ENCODE results near the gene NRAP.

NRAP gene

DNA sequence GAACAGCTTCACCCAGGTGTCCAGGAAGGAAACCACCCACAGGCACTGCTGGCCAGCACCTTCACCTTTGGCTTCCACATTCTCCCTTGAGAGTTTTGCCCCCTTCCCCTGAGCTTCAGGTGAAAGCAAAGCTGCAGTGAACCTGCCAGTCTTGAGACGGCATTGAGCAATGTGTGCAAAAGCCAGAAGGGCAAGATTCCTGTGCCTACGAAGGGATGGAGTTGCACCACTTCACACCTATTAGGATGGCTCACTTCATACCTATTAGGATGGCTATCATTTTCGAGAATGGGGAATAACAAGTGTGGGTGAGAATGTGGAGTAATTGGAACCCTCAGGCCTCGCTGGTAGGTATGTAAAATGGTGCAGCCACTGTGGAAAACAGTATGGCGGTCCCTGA, 103.8 kb downstream of the NRAP start:
- no peak for DNase-seq (ENCODE audit: low read depth in 2 of 2)

DNA sequence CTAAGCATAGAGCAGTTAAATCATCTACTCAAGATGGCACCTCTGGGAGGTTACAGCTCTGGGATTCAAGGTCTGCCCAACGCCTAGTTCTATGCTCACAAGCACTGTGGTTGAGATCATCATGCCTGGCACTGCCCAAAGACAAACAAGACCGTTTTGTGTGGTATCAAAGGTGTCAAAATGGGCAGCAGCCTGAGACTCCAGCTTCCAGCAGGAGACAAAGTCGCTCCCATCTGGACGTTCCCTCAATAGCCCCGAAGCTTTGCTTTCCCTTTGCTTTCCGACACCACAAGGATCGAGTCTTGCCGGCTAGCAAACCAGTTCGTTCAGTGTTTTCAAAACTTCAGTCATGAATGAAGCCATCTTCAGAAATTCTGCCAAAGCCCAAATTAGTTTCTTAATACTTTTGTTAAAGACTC, 105.9 kb downstream of the NRAP start:
- DNase-seq (ENCODE audit: low read depth in 2 of 2): no peak

DNA sequence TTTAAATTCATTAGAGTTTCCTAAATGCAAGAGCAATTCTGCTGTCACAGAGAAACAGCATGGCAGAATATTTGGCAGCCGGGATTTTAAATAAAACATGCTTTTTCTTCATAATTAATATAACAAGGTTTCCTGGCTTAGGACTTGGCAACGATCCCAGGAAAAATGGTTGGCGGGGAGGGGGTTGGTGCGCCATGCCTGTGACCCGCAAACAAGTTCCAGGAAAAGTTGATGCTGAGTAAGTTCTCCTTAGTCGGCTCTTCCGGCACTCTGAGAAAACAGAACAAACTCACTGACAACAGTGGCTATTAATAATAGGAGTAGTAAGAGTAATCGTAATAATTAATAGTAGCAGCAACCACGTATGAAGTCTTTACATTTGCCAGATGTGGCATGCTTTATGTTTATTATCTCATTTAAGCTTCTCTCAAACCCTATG, 106.4 kb downstream of the NRAP start:
- DNase-seq (ENCODE audit: low read depth in 2 of 2): no peak

DNA sequence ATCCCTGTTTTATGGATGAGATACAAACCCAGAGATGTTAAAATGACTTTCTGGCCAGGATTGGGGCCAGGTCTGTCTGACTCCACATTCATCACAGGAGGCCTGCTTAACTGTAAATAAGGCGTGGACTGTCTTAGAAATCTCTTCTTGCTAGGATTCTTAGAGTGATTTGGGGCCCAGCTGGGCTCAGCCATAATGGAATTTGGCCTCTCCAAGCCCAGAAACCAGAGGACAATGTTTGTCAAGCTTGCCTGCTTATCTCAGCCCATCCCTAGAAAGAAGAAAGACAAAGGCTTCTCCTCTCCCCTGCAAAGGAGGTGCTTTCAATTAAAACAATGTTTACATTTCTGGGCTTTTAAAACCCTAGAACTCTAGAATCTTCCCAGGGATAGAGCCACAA, 108.1 kb downstream of the NRAP start:
- DNase-seq (ENCODE audit: low read depth in 2 of 2): no peak

DNA sequence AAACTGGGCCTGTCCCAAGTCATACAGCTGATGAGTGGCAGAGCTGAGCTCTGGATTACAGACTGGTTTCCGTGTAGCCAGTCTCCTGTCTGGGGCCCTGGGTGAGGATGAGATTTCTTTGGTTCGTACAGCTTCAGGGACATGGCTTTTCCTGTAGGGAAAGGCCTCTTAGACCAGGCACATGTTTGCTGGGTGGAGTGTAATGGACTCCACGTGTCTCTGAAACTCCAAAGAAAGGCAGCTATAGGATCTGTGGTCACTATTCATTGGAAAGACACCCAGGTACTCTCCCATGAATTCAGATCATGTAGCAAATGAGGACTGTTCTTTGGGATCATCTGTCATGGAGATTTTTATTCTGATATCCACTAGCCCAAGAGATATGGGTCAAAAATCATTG, 108.6 kb downstream of the NRAP start:
- DNase-seq (ENCODE audit: low read depth in 2 of 2): no peak

DNA sequence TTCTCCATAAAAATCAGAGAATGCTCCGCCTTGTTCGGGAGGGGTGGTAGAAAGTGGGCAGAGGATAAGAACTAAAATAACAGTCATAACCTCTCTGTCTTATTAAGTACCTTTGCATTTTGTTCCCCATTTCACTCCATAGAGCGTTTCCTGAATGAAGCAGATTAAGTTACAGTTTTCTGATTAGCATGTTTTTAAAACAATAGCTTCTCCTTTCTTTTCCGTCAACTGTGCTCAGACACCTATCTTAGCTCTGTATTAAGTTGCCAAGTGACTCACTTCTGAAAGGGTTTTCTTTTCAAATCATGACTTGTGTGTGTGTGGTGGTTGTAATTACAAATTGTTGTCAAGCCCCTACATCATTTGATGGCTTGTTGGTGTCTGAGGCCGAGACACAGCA, 109.6 kb downstream of the NRAP start:
- DNase-seq (ENCODE audit: low read depth in 2 of 2): no peak

DNA sequence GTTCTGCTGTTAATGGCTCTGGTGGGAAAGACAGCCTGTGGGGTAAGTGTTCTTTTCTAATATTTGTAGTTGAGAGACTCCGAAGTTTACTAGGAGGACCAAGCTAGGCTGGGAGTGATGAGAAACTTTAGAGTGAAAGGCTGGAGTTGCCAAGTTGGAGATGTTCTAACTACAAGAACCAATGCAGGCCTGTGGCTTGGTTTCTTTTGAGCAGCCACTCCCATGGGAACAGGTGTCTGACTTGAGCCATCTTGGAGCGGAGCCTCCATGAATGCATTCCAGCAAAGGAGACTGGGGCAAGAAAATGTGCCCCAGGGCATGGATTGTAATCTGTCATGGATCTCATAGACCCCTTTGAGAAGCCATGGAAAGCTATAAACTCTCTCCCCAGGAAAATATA, 110.7 kb downstream of the NRAP start:
- no peak for DNase-seq (ENCODE audit: low read depth in 2 of 2)

DNA sequence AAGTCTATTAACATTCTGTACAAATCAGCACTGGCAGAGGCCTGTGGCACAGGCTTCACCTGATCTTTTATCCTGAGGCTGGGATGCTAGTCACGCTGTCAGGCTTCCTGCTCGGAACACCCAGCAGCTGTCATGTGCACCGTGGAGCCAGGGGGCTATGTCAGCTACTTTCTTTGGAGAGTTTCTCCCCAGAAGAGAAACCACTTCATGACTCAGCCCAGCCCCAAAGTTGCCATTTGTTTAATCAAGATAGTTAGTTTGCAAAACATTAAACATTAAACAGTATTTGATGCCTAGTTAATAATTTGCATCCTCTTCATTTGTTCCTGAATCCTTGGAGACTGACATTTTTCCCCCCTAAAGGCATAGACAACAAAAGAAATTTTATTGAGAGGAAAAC, 111.1 kb downstream of the NRAP start, which contains the start of gene HABP2:
TSS of gene HABP2 (plus strand) at position 353 of the 400 bp plus-strand sequence. CDS start 69 bp downstream, outside the sequence.
- DNase-seq (ENCODE audit: low read depth in 2 of 2): no peak

DNA sequence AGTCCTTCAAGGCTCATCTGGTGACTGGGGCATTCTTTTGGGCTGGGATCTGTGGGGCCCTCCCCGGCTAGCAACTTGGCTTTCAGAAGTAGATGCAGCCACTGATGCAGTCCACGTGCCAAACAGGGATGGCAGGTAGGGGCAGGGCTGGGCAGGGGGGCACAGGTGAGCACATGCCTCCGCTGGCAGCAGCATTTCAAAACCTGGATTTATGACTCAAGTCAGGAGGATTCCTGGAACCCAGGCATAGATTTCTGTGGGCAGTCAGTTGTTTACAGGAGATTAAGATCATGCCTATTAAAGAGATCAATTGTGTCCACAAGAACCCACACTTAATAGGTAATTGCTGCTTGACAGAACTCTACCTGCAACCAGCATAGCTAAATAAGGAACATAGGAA, 111.8 kb downstream of the NRAP start:
- no peak for DNase-seq (ENCODE audit: low read depth in 2 of 2)

DNA sequence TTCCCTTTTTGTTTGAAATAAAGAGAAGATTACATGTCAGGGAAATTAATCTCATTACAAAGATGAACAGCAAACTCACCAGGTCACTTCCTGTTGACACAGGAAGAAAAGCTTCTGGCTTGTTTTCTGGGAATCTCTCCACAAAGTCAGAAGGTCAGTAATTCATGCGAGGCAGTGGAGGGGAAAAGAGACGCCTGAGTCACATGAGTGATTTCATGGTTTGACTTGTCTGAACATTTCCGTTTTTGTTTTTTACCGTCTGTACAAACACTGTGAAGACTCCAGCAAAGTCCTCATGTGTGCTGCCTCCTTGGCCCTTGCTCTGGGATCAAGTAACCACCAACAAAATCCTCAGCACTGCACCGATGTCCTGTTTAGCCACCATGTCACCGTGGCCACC, 113.5 kb downstream of the NRAP start:
- DNase-seq (ENCODE audit: low read depth in 2 of 2): no peak

DNA sequence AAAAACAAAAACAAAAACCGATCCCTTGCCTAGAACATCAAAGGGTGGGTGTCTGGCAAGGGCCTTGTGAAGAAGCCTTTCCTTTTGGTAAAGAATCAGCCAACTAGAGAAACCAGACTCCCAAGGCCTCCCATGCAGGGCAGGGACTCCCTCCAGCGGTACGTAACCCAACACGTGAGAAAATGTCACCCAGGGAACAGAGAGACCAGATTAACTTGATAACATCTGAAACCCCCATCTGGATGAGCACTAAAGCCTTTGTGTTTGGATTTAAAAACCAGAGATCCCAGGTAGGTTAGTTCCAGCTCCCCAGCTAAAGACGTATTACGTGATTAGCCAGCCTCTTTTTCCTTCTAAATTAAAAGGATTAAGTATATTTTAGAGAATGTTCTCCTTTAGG, 114.0 kb downstream of the NRAP start:
- no peak for DNase-seq (ENCODE audit: low read depth in 2 of 2)

DNA sequence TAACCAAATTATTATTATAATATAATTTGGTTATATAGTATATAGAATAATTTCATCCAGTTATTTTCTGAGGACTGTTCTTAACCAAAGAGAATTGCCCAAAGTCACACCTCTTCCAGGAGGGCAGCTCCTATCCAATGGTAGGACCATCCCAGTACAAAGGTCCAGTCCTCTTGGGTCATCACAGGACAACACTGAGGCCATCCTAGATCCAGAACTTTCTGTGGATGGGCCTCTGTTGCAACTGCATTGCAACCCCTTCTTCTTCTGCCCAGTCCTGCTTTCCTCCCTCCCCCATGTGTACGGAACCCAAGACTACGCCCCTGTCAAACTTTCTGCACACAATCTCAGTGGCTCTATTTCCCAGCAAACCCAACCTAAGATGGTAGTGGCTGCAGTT, 116.4 kb downstream of the NRAP start:
- DNase-seq (ENCODE audit: low read depth in 2 of 2): no peak

DNA sequence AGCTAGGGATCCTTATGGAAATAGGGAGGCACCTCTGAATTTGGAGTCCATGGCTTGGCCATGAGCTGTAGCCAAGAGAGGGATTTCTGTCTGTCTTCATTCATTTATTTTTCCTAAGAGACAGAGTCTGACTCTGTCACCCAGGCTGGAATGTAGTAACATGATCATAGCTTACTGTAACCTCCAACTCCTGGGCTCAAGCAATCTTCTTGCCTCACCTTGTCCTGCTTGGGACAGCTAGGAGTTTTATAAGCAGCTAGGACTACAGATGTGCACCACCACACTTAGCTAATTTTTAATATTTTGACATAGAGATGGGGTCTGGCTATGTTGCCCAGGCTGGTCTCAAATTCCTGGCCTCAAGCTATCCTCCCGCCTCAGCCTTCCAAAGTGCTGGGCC, 119.4 kb downstream of the NRAP start:
- DNase-seq (ENCODE audit: low read depth in 2 of 2): no peak

DNA sequence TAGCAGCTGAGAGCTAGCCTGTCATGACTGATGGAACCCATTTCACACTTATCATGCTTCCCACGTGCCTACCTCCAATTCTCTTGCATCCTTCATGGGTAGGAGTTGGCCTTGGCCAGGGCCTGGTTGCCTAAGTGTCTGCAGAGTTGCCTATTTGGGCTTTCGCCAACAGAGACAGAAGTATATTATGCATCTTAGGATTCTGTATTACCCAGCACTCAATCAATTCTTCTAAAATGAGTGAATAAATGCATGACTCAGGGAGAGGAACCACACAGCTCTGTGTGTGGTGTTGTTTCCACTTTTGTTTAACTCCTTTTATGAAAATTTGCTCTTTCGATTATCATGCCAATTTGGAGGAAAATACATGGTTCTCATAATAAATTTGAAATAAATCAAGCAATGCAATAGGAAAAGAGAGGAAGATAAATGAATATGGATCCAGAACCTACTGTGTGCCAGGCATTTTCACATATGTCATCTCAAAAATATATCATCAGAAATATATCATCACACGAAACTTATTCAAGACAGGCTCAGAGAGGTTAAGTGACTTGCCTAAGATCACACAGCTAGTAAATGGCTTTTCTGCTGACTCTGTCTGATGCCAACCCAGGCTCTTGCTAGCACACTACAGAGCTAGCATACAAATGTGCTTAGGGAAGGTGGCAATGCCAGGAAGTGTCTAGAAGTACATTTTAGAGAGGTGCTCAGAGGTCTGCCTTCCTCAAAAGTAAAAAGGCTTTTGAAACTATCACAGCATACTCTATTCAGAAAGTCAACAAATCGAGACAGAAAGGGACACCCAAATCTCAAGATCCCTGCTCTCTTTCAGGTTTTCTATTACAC, 120.5 kb downstream of the NRAP start:
- DNase-seq (ENCODE audit: low read depth in 2 of 2): no peak

DNA sequence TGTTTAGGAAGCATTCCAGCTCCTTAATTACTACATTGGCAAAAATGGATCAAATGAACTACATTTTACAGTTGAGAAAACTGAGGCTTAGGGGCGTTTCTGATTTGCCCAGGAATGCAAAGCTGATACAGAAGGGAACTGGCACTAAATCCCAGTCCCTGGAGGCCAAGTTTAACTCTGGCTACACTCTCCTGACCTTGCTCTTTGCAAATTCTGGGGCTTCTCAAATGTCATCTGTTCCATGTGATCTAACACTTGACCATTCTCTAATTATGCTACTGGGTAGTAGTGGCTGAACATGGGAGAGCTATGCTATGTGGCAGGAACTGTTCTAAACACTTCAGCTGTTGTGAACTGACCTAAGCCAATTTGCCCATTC, 122.3 kb downstream of the NRAP start:
- no peak for DNase-seq (ENCODE audit: low read depth in 2 of 2)

DNA sequence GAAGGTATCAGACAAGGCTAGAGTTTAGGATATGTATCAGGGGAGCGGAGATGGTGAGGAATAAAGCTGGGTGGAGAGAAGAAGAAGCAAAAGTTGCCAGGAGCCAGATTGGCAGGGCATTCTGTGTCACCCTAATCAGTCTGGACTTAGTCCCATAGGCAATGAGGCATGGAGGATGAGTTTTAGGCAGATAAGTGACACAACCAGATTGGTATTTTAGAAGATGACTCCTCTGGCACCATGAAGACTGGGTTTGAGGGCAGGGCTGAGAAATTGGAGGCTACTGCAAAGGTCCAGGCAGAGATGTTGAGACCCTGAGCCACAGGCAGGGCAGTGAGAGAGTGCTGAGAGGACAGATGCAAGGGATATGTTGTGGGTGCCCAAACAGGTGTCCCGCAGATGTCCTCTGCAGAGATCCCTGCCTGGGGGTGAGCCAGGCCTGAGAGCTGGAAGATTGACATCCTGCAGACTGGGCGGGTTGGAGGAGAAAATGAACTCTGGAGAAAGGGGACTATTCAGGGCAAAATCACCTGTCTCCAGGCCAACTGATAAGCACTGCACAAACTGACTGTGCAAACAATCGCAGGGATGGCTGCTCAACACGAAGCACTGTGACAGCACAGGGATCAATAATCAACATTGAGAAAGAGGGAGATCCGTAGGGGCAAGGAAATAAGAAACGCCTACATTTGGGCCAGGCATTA, 122.8 kb downstream of the NRAP start:
- DNase-seq (ENCODE audit: low read depth in 2 of 2): no peak

DNA sequence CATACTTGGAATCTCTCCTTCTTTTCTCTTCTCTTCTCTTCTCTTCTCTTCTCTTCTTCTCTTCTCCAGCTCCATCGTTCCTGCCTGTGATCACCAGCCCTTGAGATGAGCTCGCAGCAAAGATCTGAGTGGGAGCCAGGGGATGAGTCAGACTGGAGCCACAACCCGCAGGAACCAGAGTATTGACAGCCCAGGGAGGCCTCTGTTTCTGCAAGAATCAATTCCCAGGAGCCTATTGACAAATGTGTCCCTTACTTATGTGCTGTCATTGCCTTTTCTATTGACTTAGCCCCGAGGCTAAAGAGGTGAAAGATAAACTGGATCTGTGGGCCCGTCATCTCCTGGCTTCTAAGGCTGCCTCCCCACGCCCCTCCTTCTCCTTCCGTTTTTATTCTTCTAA, 124.1 kb downstream of the NRAP start:
- DNase-seq (ENCODE audit: low read depth in 2 of 2): no peak

All from stimulated activated CD8-positive, alpha-beta memory T cell treated with anti-CD3 and anti-CD28 coated beads, Interleukin-7, amount 100 ng/mL, for 1 hour (primary cell).